Kidney (tissue), 14 donors: ENCODE results near the gene FAM53A. TPM values are rescaled to one million over a fixed set of nuclear protein-coding genes. Genes with fewer than 3 reads are reported as not detected.

Experiments
- DNase-seq, 5 donors: peaks; one replicate each; pipeline ENCODE4 v3.0.0-alpha.2; 2013 to 2020
- FAIRE-seq: peaks from 2 replicates; lab custom pipeline; 2012; peaks lifted over from hg19 to GRCh38; lab: Jason Lieb, UNC
- H3K27ac ChIP-seq, 2 donors: one replicate each; pipeline ENCODE4 v1.7.0; 2013; ENCODE audit warnings: low read depth in 2 of 2, low read length in 2 of 2, inconsistent platforms in 1 of 2
- H3K27me3 ChIP-seq: one replicate; pipeline ENCODE4 v1.7.1; 2013; ENCODE audit warnings: low read length, inconsistent platforms; ENCODE audit not compliant: control insufficient read depth, insufficient read depth
- H3K36me3 ChIP-seq, 3 donors: one replicate each; pipeline versions ENCODE4 v1.7.0 to v1.7.1; 2013; ENCODE audit warnings: low read length in 3 of 3, control low read depth in 1 of 3, inconsistent platforms in 1 of 3; ENCODE audit not compliant: insufficient read depth in 3 of 3, control insufficient read depth in 2 of 3
- H3K4me1 ChIP-seq, 3 donors: one replicate each; pipeline versions ENCODE4 v1.7.0 to v1.7.1; 2013; ENCODE audit warnings: low read length in 3 of 3, inconsistent platforms in 1 of 3, low read depth in 1 of 3; ENCODE audit not compliant: control insufficient read depth in 2 of 3, insufficient read depth in 2 of 3
- H3K4me3 ChIP-seq, 3 donors: one replicate each; pipeline versions ENCODE4 v1.7.0 to v1.8.1; 2013; ENCODE audit warnings: low read length in 3 of 3, control low read depth in 1 of 3, inconsistent platforms in 1 of 3
- H3K9ac ChIP-seq, 3 donors: one replicate each; pipeline versions ENCODE4 v1.7.0 to v1.7.1; 2013; ENCODE audit warnings: low read length in 3 of 3, control low read depth in 1 of 3, inconsistent platforms in 1 of 3
- H3K9me3 ChIP-seq, 3 donors: one replicate each; pipeline versions ENCODE4 v1.7.0 to v1.7.1; 2013; ENCODE audit warnings: low read length in 3 of 3, control low read depth in 1 of 3, inconsistent platforms in 1 of 3; ENCODE audit not compliant: control insufficient read depth in 2 of 3, insufficient read depth in 1 of 3
- CTCF ChIP-seq: IDR thresholded peaks from 3 replicates; pipeline ENCODE4 v1.5.1; 2012; ENCODE audit warnings: mild to moderate bottlenecking, moderate library complexity, borderline replicate concordance; ENCODE audit not compliant: insufficient read depth; ENCODE audit errors: extremely low read depth
- intact Hi-C: fragments of 100-400 bp; cut with DNase I; formaldehyde crosslinking; loops from one replicate; pipeline ENCODE4 v1.11.1; 2022
- polyA plus RNA-seq: library from polyadenylated mRNA; stranded (reverse); fragments of 350-450 nt; fragmentation: Illumina TruSeq; extraction: RNeasy Lipid Tissue Mini Kit (QIAGEN cat#74804); gene quantifications from one replicate; pipeline ENCODE4 v1.2.3, GENCODE V29; 2014; ENCODE audit warnings: low read depth, low replicate concordance; ENCODE audit not compliant: insufficient read depth
- total RNA-seq: library from RNA; stranded (reverse); fragmentation: NEBNext Ultra II Directional; extraction: Animal tissue kit (Norgen Biotek cat#: 25700); gene quantifications from one replicate; pipeline ENCODE4 v1.2.1, GENCODE V29; 2021
- donor health status: control.
- donor health status: control.
- donor health status: control.
- donor health status: control.
- donor health status: control.
- donor health status: DM: yes; HTN: yes; CAD: no.
- donor health status: Normal renal cell carcinoma (clear cell type).

The FAM53A gene
- total and polyA plus RNA-seq, 2 donors from 2014 or later: 1.2 to 2.9 TPM

DNA sequence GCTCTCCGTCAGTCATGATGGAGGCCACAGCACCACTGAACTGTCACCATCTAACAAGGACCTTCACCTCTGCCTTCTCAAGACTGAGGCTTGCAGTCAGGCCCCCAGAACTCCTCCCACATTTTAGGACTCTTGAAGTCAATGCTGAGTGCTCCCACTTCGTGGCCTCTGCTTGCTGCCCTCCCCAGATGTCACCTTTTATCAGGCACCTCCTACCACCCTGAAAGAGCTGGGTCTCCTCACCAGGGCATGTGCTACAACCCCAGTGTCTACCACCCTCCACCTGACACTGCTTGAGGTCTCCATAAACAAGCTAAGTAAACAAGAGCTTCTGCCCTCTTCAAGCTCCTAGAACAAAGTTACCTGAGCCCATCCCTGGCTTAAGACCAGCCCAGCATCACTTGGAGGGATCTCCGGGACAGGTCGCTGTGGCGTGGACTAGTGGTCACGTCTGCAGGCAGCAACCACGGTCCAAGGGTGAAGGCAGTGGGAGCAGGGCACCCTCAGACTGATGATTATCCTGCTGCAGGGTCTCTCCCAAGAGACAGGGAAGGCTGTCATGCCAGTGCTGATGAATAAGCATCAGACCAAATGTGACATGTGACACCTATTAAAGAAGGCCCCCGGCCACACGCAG is 7.7 kb upstream of the FAM53A start:
- DNase-seq (no peak), FAIRE-seq (no peak)
- no peaks in the 10 kb centered on the region for H3K27me3 ChIP-seq
- H3K27ac ChIP-seq: no peak overlapping the region
- H3K9me3 ChIP-seq: no peaks in the 10 kb centered on the region
- no peak for TF ChIP-seq CTCF
- no peak overlapping the region for H3K4me3 ChIP-seq
- intact Hi-C loops: no loop called here
- H3K4me1 ChIP-seq: no peaks in the 10 kb centered on the region
- no peak overlapping the region for H3K9ac ChIP-seq
- H3K36me3 ChIP-seq: peaks cover 10 to 31% (median 16%) of the 10 kb centered on the region in 3 donors

- Histone ChIP-seq H3K27me3 (no peaks in the 10 kb centered on the region), H3K36me3 (peaks cover 10 to 31% (median 16%) of the 10 kb centered on the region in 3 donors), H3K4me1 (peaks cover 0 to 2% (median 0%) of the 10 kb centered on the region in 3 donors), H3K27ac (no peak overlapping the region), H3K9ac (no peak overlapping the region), H3K9me3 (no peaks in the 10 kb centered on the region), H3K4me3 (no peak overlapping the region)
- FAIRE-seq (no peak), DNase-seq (no peak)
- no peak for TF ChIP-seq CTCF
- intact Hi-C loops: no loop called here
These were observed 6.6 kb upstream of the FAM53A start for GRCh38 chr4:1690698-1691097.

DNA sequence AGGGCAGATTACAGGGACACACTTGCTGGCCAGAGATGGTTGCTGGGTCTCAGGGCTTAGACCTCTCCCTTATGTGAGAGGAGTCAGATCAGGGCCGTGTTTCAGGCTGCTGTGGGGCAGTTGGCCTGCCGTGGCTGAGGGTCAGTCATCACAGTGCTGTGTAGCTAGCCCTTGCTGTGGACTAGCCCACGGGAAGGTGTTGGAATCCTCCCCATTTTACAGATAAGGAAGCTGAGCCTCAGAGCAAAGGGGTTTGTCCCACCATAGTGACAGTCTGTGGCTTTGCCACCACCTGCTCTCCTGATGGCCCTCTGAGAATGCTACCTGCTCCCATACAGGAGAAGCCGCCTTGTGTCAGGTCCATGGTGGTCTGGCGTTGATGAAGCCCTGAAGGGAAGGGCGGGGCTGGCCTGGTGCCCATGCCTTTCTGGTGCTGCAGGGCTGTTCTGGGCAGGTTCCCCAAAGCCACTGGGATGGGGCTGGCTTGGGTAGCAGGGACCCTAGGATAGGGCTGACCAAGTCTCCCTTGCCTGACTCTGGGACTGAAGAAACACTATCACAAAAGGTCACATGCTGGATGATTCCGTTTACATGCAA is 2.4 kb upstream of the FAM53A start:
- Histone ChIP-seq H3K4me3 (no peak overlapping the region), H3K9me3 (no peaks in the 10 kb centered on the region), H3K27ac (peak overlapping the region; percentile 4 to 71), H3K4me1 (peaks cover 3 to 8% (median 4%) of the 10 kb centered on the region in 3 donors), H3K9ac (peak overlapping the region in 1 of 3 donors; percentile 58), H3K27me3 (no peaks in the 10 kb centered on the region), H3K36me3 (peaks cover 0 to 10% (median 10%) of the 10 kb centered on the region in 3 donors)
- FAIRE-seq (no peak), DNase-seq (no peak)
- TF ChIP-seq CTCF: no peak
- intact Hi-C loops: no loop called here
